GM23338 (cell line): ENCODE results near the gene ST8SIA1.

Experiments used
- JUNB ChIP-seq: IDR thresholded peaks from one replicate; pipeline ENCODE4 v1.6.1; 2016; ENCODE audit warnings: antibody characterized with exemption; ENCODE audit not compliant: unreplicated experiment
- TF ChIP-seq, protein P1 (sequence below), 2 experiments: fragments of 200-600 bp in 1 of 2; sonication (generic) in 1 of 2; conservative IDR thresholded peaks; 2 replicates each; pipeline versions ENCODE4 v1.5.1 to v1.6.1; 2016 to 2017; ENCODE audit warnings: antibody characterized with exemption in 2 of 2, low read depth in 2 of 2, mild to moderate bottlenecking in 2 of 2, moderate library complexity in 1 of 2

GRCh38 chr12:22325218-22325617 is 9.3 kb downstream of the ST8SIA1 start:
- TF ChIP-seq, protein P1, sequence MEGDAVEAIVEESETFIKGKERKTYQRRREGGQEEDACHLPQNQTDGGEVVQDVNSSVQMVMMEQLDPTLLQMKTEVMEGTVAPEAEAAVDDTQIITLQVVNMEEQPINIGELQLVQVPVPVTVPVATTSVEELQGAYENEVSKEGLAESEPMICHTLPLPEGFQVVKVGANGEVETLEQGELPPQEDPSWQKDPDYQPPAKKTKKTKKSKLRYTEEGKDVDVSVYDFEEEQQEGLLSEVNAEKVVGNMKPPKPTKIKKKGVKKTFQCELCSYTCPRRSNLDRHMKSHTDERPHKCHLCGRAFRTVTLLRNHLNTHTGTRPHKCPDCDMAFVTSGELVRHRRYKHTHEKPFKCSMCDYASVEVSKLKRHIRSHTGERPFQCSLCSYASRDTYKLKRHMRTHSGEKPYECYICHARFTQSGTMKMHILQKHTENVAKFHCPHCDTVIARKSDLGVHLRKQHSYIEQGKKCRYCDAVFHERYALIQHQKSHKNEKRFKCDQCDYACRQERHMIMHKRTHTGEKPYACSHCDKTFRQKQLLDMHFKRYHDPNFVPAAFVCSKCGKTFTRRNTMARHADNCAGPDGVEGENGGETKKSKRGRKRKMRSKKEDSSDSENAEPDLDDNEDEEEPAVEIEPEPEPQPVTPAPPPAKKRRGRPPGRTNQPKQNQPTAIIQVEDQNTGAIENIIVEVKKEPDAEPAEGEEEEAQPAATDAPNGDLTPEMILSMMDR (conservative IDR thresholded peaks at IDR 0.05; ENCODE audit: low read depth in 2 of 2), result no peak
- TF ChIP-seq JUNB, result no peak
